Measurements from ENCODE around the gene MCM9.

The MCM9 gene

GRCh38 chr6:118881440-118882313 is 53.3 kb downstream of the MCM9 start:
- TF ChIP-seq TAF1 (IDR thresholded peaks at IDR 0.05; ENCODE audit: borderline replicate concordance, insufficient read depth, low read length) (no peak), REST (IDR thresholded peaks at IDR 0.05; ENCODE audit: insufficient read depth in 1 of 2, low read depth in 2 of 2, low read length in 2 of 2) (no peak), FOXP2 (optimal IDR thresholded peaks at IDR 0.05; ENCODE audit: borderline replicate concordance, extremely low read depth, extremely low read length, insufficient read depth) (no peak), POLR2AphosphoS5 (IDR thresholded peaks at IDR 0.05; ENCODE audit: low read depth, low read length) (no peak), SIN3A (IDR thresholded peaks at IDR 0.05; ENCODE audit: borderline replicate concordance, insufficient read depth, low read length) (no peak)

GRCh38 chr6:118877806-118878205 is 57.2 kb downstream of the MCM9 start:
- TF ChIP-seq REST (IDR thresholded peaks at IDR 0.05; ENCODE audit: insufficient read depth in 1 of 2, low read depth in 2 of 2, low read length in 2 of 2) (no peak), SIN3A (IDR thresholded peaks at IDR 0.05; ENCODE audit: borderline replicate concordance, insufficient read depth, low read length) (no peak), FOXP2 (optimal IDR thresholded peaks at IDR 0.05; ENCODE audit: borderline replicate concordance, extremely low read depth, extremely low read length, insufficient read depth) (no peak), TAF1 (IDR thresholded peaks at IDR 0.05; ENCODE audit: borderline replicate concordance, insufficient read depth, low read length) (no peak), POLR2AphosphoS5 (IDR thresholded peaks at IDR 0.05; ENCODE audit: low read depth, low read length) (no peak)

- TF ChIP-seq REST (IDR thresholded peaks at IDR 0.05; ENCODE audit: insufficient read depth in 1 of 2, low read depth in 2 of 2, low read length in 2 of 2) (no peak), SIN3A (IDR thresholded peaks at IDR 0.05; ENCODE audit: borderline replicate concordance, insufficient read depth, low read length) (no peak), TAF1 (IDR thresholded peaks at IDR 0.05; ENCODE audit: borderline replicate concordance, insufficient read depth, low read length) (no peak), POLR2AphosphoS5 (IDR thresholded peaks at IDR 0.05; ENCODE audit: low read depth, low read length) (no peak), FOXP2 (optimal IDR thresholded peaks at IDR 0.05; ENCODE audit: borderline replicate concordance, extremely low read depth, extremely low read length, insufficient read depth) (no peak)
These were observed 58.1 kb downstream of the MCM9 start for GRCh38 chr6:118876814-118877213.

DNA sequence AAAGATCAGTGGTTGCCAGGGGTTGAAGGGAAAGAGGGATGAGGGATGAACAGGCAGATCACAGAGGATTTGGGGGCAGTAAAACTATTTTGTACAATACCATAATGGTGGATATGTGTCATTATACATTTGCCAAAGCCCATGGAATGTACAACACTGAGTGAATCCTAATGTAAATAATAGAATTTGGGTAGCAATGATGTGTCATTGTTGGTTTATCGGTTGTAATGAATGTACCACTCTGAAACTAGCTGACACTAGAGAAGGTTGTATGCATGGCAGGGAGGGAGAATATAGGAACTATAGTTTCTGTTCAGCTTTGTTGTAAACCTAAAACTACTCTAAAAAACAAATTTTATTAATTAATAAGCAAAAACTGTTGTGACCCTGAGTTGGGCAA is 58.8 kb downstream of the MCM9 start:
- TF ChIP-seq TAF1 (IDR thresholded peaks at IDR 0.05; ENCODE audit: borderline replicate concordance, insufficient read depth, low read length) (no peak), POLR2AphosphoS5 (IDR thresholded peaks at IDR 0.05; ENCODE audit: low read depth, low read length) (no peak), REST (IDR thresholded peaks at IDR 0.05; ENCODE audit: insufficient read depth in 1 of 2, low read depth in 2 of 2, low read length in 2 of 2) (no peak), FOXP2 (optimal IDR thresholded peaks at IDR 0.05; ENCODE audit: borderline replicate concordance, extremely low read depth, extremely low read length, insufficient read depth) (no peak), SIN3A (IDR thresholded peaks at IDR 0.05; ENCODE audit: borderline replicate concordance, insufficient read depth, low read length) (no peak)
